ENCODE measurements around the gene LUZP1.

Gene LUZP1

GRCh38 chr1:23188434-23188884 lies 19.8 kb upstream of the LUZP1 start:
- DNase-seq, result no peak

GRCh38 chr1:23187637-23188036 lies 19.0 kb upstream of the LUZP1 start:
- no peak for DNase-seq

- no peak for DNase-seq
Observed at GRCh38 chr1:23185381-23185780, 16.7 kb upstream of the LUZP1 start.

- DNase-seq, result peak; percentile 34 to 72
Observed at GRCh38 chr1:23184212-23184934, 15.7 kb upstream of the LUZP1 start.

- DNase-seq, result peak in 1 of 2 donors; percentile 57
Observed at GRCh38 chr1:23179862-23180261, 11.2 kb upstream of the LUZP1 start.

GRCh38 chr1:23178950-23179349 lies 10.3 kb upstream of the LUZP1 start:
- peak in 1 of 2 donors; percentile 37 for DNase-seq

GRCh38 chr1:23178414-23178813 lies 9.8 kb upstream of the LUZP1 start:
- no peak for DNase-seq

- DNase-seq, result peak; percentile 40 to 47
Observed at GRCh38 chr1:23177438-23178380, 9.1 kb upstream of the LUZP1 start.

- DNase-seq, result no peak
Observed at GRCh38 chr1:23177031-23177430, 8.4 kb upstream of the LUZP1 start.

GRCh38 chr1:23174426-23175110 lies 5.9 kb upstream of the LUZP1 start:
- no peak for DNase-seq

- DNase-seq, result no peak
Observed at GRCh38 chr1:23171181-23171755, 2.6 kb upstream of the LUZP1 start.

GRCh38 chr1:23169727-23170335 lies 1.2 kb upstream of the LUZP1 start:
- DNase-seq, result peak; percentile 85 to 96

GRCh38 chr1:23169195-23169575 lies 529 bp upstream of the LUZP1 start:
- no peak for DNase-seq

- peak in 1 of 2 donors; percentile 13 for DNase-seq
Observed at GRCh38 chr1:23168079-23168444, 594 bp downstream of the LUZP1 start.

- DNase-seq, result peak in 1 of 2 donors; percentile 14
Observed at GRCh38 chr1:23167353-23168078, 1.1 kb downstream of the LUZP1 start.

- DNase-seq, result no peak
Observed at GRCh38 chr1:23166854-23167253, 1.8 kb downstream of the LUZP1 start.

- no peak for DNase-seq
Observed at GRCh38 chr1:23163395-23163794, 5.3 kb downstream of the LUZP1 start.

- no peak for DNase-seq
Observed at GRCh38 chr1:23159963-23160877, 8.4 kb downstream of the LUZP1 start.

GRCh38 chr1:23156940-23157339 lies 11.7 kb downstream of the LUZP1 start:
- no peak for DNase-seq

- DNase-seq, result no peak
Observed at GRCh38 chr1:23152966-23153684, 15.5 kb downstream of the LUZP1 start.

All from inflammatory macrophage treated with lipopolysaccharide for 1 hour (primary cell).